GM18873 (cell line): Measurements from ENCODE around the gene PPFIA3.
A peak's percentile ranks its signal among the peaks of the same experiment; 100 is the strongest.

ENCODE experiments used
- ATAC-seq: cut with Tn5 transposase; IDR thresholded peaks from one replicate; pipeline ENCODE4 v1.9.1; 2021; ENCODE audit warnings: mild to moderate bottlenecking, moderate library complexity, moderate number of reproducible peaks; ENCODE audit not compliant: unreplicated experiment, low FRiP score

Gene PPFIA3

DNA sequence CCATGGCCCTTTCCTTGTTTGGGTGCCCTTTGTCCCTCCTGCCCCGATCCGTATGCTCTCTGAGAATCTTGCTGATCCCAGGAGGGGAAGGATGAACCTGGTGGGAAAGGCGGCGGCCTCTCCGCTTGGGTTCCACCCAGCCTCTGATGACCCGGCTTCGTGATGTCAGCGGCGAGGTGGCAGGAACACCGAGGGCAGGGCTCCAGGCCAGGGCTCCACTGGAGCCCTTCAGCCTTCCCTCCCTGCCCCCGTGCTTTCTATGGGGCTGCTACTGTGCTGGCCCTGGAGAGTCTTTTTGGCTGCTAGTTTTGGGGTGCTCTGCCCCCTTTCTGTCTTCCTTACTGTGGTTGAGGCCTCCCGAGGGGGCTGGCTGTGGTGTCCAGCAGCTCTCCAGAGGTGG is 17.0 kb upstream of the PPFIA3 start:
- no peak for ATAC-seq

DNA sequence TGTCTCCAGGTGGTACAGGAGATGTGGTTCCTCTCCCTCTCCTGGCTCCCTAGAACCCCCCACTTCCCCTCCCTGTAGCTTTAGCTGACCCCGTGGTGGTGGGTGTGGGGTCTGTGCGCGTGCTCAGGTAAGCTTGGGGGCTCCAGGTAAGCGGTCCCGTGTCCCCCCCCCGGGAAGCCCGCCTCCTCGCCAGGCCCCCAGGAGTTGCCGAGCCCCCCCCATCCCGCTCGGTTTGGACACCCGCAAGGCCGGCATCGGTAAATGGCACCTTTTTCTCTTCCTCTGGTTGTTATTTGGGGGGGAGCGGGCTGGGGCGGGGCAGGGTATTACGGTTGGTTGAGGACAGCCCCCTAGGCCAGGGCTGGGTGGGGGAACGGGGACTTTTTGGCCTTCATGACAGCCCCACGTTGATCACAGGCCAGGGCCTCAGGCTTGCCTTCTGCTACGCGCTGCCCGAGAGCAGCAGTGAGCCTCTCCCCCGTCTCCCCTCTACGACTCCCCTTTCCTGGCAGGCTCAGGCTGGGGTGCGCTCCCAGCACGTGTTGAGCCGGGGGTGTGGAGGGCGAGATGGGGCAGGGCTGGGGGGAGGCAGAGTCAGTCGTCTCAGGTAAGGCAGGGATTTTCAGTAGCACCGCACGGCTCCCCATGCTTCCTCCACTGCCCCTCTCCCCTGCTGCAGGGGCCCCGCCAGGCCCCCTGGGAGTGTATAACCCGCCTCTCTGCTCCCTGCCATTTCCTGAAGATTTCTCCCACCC is 15.8 kb upstream of the PPFIA3 start:
- ATAC-seq, result no peak

DNA sequence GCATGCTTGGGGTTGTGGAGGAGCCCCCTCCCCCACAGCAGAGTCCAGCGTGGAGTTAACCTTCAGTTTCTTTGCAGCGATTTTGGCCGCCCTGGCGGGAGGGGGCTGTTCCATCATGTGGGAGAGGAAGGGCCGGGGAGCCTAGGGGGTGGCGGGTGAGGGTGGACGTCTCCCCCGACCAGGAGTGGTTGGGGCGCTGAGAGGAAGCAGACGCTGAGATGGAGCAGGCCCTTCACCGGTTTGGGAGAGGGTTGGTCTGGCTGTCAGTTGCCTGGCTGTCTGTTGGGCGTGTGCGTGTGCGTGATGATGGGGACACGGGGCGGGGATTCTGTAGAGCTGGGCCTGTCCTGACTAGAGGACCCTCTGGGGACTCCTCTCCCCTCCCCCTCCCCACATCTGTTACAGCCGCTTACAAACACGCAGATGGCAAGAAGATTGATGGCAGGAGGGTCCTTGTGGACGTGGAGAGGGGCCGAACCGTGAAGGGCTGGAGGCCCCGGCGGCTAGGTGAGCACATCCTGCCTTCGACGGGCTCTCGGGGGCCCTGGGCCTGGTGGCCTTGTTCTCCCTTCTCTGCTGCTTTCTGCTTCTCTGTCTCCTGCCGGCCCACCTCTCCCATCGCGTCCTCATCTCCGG is 15.0 kb upstream of the PPFIA3 start:
- no peak for ATAC-seq

GRCh38 chr19:49106648-49107135 is 12.7 kb upstream of the PPFIA3 start:
- no peak for ATAC-seq

DNA sequence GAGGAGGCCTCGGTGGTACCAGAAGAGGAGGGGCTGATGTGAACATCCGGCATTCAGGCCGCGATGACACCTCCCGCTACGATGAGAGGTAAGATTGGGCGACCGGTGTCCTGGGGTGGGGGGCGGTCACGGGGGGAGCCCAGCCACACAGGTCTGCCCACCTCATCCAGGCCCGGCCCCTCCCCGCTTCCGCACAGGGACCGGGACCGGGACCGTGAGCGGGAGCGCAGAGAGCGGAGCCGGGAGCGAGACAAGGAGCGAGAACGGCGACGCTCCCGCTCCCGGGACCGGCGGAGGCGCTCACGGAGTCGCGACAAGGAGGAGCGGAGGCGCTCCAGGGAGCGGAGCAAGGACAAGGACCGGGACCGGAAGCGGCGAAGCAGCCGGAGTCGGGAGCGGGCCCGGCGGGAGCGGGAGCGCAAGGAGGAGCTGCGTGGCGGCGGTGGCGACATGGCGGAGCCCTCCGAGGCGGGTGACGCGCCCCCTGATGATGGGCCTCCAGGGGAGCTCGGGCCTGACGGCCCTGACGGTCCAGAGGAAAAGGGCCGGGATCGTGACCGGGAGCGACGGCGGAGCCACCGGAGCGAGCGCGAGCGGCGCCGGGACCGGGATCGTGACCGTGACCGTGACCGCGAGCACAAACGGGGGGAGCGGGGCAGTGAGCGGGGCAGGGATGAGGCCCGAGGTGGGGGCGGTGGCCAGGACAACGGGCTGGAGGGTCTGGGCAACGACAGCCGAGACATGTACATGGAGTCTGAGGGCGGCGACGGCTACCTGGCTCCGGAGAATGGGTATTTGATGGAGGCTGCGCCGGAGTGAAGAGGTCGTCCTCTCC is 11.5 kb upstream of the PPFIA3 start:
- no peak for ATAC-seq

DNA sequence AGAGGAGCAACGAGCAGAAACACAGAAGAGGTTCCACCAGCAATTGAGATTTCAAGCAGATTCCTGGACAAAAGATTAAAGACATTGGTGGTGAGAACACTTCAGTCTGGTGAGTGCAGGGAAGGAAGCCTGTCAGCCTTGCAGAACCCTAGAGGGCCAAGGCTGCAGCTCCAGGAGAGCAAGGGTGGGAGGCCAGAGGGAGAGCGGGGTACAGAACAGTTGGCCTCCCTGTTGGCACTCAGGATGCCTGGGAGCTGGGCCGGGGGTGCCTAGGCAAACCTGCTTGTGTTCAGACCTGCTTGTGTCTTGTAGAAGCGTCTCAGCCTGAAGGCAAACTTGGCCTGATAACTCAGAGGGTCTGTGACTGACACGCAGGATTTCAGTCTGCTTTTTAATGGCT is 10.3 kb upstream of the PPFIA3 start:
- ATAC-seq, result no peak

DNA sequence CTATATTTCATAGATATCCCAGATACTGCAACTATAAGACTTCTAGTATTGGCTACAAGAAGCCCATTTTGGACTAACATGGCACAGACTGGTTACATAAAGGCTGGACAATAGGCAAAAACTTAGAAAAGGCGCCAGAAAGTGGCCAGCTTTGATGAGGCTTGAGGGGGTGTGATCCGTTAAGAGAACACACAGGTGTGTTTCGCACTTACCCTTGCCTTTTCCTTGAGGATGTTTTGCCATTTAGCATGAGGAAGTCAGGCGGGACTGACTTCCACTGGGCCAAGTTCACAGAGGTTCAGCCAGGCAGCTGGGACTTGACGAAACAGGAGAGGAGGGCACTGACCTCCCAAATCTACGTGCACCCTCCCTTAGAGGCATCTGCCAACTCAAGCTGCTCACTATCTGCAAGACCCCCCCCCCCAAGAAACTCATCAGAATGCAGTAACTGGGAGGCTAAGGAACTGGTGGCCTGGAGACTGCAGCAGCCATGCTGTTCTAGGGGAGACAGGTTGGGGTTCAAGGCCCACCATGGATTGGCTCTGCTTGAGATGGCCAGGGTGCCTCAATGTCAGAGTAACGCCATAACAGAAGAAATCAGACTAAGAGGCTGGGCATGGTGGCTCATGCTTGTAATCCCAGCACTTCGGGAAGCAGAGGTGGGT is 9.6 kb upstream of the PPFIA3 start:
- ATAC-seq, result no peak

GRCh38 chr19:49110567-49110966 is 8.8 kb upstream of the PPFIA3 start:
- no peak for ATAC-seq

DNA sequence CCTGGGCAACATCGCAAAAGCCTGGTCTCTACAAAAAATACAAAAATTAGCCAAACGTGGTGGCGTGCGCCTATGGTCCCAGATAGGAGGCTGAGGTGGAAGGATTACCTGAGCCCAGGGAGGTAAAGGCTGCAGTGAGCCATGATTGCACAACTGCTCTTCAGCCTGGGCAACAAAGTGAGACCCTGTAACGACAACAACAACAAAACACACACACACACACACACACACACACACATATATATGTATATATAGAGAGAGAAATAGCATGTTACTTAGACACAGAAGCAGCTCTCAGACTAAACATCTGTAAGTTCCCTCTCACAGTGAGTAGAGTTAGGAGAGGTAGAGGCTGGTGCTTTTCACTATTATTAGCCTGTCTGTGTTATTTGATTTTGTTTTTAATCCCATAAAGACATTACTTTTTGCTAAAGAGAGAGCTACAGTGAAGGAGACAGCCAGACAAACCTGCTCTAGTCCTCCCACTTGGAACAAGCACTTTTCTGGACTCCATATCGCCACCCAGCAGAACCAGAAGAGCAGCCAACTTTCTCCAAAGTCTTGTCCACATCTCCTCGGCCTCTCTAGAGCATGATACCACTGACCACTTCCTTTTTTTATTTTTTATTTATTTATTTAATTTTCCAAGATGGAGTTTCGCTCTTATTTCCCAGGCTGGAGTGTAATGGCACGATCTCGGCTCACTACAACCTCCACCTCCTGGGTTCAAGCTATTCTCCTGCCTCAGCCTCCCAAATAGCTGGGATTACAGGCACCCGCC is 7.9 kb upstream of the PPFIA3 start:
- ATAC-seq, result no peak

GRCh38 chr19:49113762-49114629 is 5.3 kb upstream of the PPFIA3 start, which contains the start of gene LIN7B:
Gene LIN7B, plus strand, starts transcription at chr19:49114370. Its CDS starts 35 bp downstream, at chr19:49114405.
- ATAC-seq, result no peak

DNA sequence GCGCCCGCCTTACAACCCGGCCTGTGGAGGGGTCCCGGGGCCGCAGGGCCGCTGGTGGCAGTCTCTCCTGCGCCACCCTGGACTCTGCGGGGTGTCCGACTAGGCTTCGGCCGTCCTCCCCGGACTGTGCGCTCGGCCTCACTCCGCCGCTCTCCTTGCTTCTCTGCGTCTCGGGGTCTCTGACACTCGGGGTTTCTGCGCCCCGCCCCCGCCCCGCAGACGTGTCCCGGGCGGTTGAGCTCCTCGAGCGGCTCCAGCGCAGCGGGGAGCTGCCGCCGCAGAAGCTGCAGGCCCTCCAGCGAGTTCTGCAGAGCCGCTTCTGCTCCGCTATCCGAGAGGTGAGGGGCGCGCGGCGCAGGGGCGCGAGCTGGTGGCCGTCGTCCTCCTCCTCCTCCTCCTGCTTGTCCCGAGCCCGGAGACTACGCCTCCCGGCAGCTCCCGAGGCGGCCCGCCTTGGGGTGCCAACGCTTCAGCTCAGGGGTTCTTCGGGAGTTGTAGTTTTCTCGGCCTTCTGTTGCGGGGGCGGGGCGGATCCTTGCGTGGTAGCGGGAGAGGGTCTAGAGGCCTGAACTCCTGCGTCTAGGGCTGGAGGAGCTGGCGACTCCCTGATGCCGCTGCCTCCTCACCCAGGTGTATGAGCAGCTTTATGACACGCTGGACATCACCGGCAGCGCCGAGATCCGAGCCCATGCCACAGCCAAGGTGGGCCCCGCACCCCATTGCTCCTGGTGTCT is 4.5 kb upstream of the PPFIA3 start:
- no peak for ATAC-seq

DNA sequence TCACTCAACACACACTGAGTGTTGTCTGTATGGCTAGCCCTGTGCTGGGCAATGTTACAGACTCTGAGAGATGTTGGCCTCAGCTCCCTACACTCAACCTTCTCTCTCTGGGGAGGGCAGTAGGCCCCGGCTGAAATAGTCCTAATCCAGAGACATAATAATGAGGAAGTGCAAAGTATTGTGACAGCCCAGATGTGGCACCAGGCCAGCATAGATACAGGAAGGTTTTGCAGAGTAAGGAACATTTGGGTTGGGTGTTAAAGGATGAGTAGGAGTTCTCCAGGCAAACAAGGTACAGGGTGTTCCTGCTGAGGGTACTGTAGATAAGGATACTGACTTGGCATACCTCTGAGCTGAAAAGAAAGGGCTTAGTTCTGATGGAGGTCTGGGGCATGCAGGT is 2.8 kb upstream of the PPFIA3 start:
- ATAC-seq, result no peak

DNA sequence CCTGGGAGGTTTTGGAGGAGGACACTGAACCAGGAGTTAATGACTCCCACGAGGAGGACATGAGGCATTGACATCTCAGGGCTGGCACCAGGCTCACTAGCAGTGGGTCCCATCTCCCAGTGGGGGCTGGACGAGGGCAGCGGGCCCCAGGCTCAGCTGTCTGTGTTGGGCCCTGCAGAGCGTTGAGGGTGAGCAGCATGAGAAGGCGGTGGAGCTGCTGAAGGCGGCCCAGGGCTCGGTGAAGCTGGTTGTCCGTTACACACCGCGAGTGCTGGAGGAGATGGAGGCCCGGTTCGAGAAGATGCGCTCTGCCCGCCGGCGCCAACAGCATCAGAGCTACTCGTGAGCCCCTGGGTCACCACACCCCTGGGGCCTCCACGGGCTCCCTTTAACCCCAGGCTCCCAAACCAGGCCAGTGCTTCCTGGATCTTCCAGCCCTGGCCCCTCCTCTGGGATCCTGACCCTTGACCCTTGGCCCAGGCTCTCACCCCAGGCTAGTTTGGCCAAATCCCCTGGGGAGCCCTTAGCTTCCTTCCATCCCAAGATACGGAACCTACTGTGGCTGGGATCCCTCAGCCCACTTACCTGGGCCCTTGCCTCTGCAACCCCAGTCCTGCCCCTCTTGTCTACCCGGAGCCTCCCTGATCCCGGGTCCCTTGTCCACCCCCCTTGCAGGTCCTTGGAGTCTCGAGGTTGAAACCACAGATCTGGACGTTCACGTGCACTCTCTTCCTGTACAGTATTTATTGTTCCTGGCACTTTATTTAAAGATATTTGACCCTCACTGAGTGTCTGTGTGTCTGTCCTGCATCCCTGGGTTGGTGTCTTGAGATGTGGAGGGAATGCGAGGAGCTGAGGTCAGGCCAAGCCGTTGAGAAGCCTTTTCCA is 1.4 kb upstream of the PPFIA3 start:
- no peak for ATAC-seq

DNA sequence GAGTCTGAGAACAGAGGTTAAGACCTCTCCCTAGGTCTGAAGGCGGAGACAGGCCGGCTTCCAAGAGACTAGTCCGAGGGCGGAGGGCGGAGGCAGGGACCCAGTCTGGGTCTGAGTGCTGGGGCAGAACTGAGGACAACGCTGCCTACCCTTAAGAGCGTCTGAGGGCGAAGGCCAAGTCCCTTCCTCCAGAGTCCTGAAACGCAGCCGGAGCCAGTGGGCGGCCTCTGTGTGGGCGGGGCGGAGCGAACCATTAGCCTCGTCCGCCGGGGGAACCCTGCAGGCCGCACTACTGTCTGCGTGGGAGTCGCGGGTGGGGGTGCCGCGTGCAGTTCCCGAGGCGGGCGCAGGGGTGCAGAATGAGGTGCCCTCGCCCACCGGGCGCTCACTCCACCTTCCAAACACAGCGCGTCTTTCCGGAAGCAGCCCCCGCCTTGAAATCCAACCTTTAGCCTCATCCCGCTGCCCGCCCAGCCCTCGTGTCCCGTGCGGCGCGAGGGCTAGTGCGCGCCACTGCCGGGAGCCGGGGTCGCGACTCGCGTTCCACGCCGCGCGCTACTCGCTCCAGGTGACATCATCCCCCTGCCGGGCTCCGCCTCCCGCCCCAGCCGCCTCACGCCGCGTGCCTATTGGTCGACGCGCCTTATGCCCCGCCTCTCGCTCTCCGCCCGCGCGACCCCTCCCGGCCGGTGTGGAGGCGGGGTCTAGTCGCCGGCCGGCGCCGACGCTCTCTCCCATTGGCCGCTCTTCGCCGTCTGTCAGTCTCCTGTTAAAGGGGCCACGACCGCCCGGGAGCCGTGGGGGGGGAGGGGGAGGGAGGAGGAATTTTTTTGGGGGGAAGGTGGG is 556 bp upstream of the PPFIA3 start, which contains the start of gene C19orf73:
C19orf73 (minus strand) TSS at position 579 of the 846 bp plus-strand sequence; CDS start at position 458, 121 bp downstream.
- ATAC-seq, result peak; percentile 46

DNA sequence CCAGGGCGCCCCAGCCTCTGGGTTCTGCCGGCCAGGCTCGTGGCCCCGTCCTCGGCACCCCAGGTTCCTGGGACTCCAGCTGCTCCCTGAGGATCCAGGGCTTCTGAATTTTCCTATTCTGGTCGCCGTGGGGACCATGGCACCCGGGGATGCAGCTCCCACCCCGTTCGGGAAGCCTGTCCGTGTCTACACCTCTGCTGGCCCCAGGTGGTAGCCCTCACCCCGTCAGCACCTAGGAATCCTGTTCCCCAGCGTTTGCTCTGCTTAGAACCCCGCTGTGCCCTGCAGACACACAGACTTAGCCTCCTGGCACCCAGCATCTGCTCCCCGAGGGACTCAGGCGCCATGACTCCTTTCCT is 960 bp downstream of the PPFIA3 start:
- no peak for ATAC-seq

GRCh38 chr19:49120868-49121267 is 1.5 kb downstream of the PPFIA3 start:
- ATAC-seq, result no peak
